Measurements from ENCODE around the gene GMDS.

GMDS gene

GRCh38 chr6:1838604-1839213 lies 406.7 kb downstream of the GMDS start:
- Histone ChIP-seq H3K36me3 (ENCODE audit: insufficient read depth, low read length) (no peaks in the 10 kb centered on the region), H3K4me2 (ENCODE audit: insufficient read depth, low read length) (no peak overlapping the region)
- DNase-seq = no peak

GRCh38 chr6:1837826-1838225 lies 407.6 kb downstream of the GMDS start:
- no peaks in the 10 kb centered on the region for H3K27me3 ChIP-seq (ENCODE audit: insufficient read depth, low read length, poor library complexity)
- H3K4me3 ChIP-seq (ENCODE audit: low read depth in 1 of 2, low read length in 2 of 2) = no peak overlapping the region
- no peak overlapping the region for H3K4me2 ChIP-seq (ENCODE audit: insufficient read depth, low read length)
- DNase-seq = no peak
- H3K9ac ChIP-seq (ENCODE audit: low read depth, low read length) = no peak overlapping the region
- no peaks in the 10 kb centered on the region for H3K79me2 ChIP-seq (ENCODE audit: insufficient read depth, low read length)
- H3K36me3 ChIP-seq (ENCODE audit: insufficient read depth, low read length) = no peaks in the 10 kb centered on the region
- H3K4me1 ChIP-seq (ENCODE audit: insufficient read depth, low read length) = no peaks in the 10 kb centered on the region
- ATAC-seq (ENCODE audit: insufficient read depth, low read depth) = no peak
- no peak overlapping the region for H3K27ac ChIP-seq (ENCODE audit: low read length)
- H3K9me3 ChIP-seq (ENCODE audit: insufficient read depth, low read length, severe bottlenecking) = no peaks in the 10 kb centered on the region
- TF ChIP-seq EZH2 (IDR thresholded peaks at IDR 0.05; ENCODE audit: borderline replicate concordance, low read depth, low read length, severe bottlenecking) = no peak
- TF ChIP-seq CTCF (IDR thresholded peaks at IDR 0.05; ENCODE audit: borderline replicate concordance, extremely low read depth, low read length, poor library complexity, severe bottlenecking) = no peak
- H2AFZ ChIP-seq (ENCODE audit: low read depth, low read length) = no peak overlapping the region
- no peaks in the 10 kb centered on the region for H4K20me1 ChIP-seq (ENCODE audit: insufficient read depth, low read length)

More at GRCh38 chr6:1838604-1839213, 406.7 kb downstream of the GMDS start:
- TF ChIP-seq CTCF (IDR thresholded peaks at IDR 0.05; ENCODE audit: borderline replicate concordance, extremely low read depth, low read length, poor library complexity, severe bottlenecking) = no peak
- no peak for TF ChIP-seq EZH2 (IDR thresholded peaks at IDR 0.05; ENCODE audit: borderline replicate concordance, low read depth, low read length, severe bottlenecking)
- Histone ChIP-seq H3K4me1 (ENCODE audit: insufficient read depth, low read length) (no peaks in the 10 kb centered on the region), H4K20me1 (ENCODE audit: insufficient read depth, low read length) (no peaks in the 10 kb centered on the region), H3K27ac (ENCODE audit: low read length) (no peak overlapping the region), H2AFZ (ENCODE audit: low read depth, low read length) (no peak overlapping the region), H3K4me3 (ENCODE audit: low read depth in 1 of 2, low read length in 2 of 2) (no peak overlapping the region), H3K9me3 (ENCODE audit: insufficient read depth, low read length, severe bottlenecking) (no peaks in the 10 kb centered on the region), H3K9ac (ENCODE audit: low read depth, low read length) (no peak overlapping the region), H3K27me3 (ENCODE audit: insufficient read depth, low read length, poor library complexity) (no peaks in the 10 kb centered on the region), H3K79me2 (ENCODE audit: insufficient read depth, low read length) (no peaks in the 10 kb centered on the region)
- no peak for ATAC-seq (ENCODE audit: insufficient read depth, low read depth)

GRCh38 chr6:1836690-1837089 lies 408.7 kb downstream of the GMDS start:
- Histone ChIP-seq H3K79me2 (ENCODE audit: insufficient read depth, low read length) (no peaks in the 10 kb centered on the region), H3K27me3 (ENCODE audit: insufficient read depth, low read length, poor library complexity) (no peaks in the 10 kb centered on the region), H3K4me1 (ENCODE audit: insufficient read depth, low read length) (no peaks in the 10 kb centered on the region), H2AFZ (ENCODE audit: low read depth, low read length) (no peak overlapping the region), H3K36me3 (ENCODE audit: insufficient read depth, low read length) (no peaks in the 10 kb centered on the region), H3K27ac (ENCODE audit: low read length) (no peak overlapping the region), H3K9ac (ENCODE audit: low read depth, low read length) (no peak overlapping the region), H3K9me3 (ENCODE audit: insufficient read depth, low read length, severe bottlenecking) (no peaks in the 10 kb centered on the region), H3K4me2 (ENCODE audit: insufficient read depth, low read length) (no peak overlapping the region), H3K4me3 (ENCODE audit: low read depth in 1 of 2, low read length in 2 of 2) (no peak overlapping the region), H4K20me1 (ENCODE audit: insufficient read depth, low read length) (no peaks in the 10 kb centered on the region)
- DNase-seq (no peak), ATAC-seq (ENCODE audit: insufficient read depth, low read depth) (no peak)
- TF ChIP-seq EZH2 (IDR thresholded peaks at IDR 0.05; ENCODE audit: borderline replicate concordance, low read depth, low read length, severe bottlenecking) (no peak), CTCF (IDR thresholded peaks at IDR 0.05; ENCODE audit: borderline replicate concordance, extremely low read depth, low read length, poor library complexity, severe bottlenecking) (no peak)

Measured in DND-41 (cell line).